Fibroblast of peridontal ligament (primary cell): Measurements from ENCODE around the gene GTF2A2.

Experiments used
- DNase-seq: peaks from one replicate; pipeline ENCODE4 v3.0.0-alpha.2; 2010; ENCODE audit errors: extremely low read depth

Gene GTF2A2

GRCh38 chr15:59605994-59606393 is 51.3 kb downstream of the GTF2A2 start:
- DNase-seq = no peak

DNA sequence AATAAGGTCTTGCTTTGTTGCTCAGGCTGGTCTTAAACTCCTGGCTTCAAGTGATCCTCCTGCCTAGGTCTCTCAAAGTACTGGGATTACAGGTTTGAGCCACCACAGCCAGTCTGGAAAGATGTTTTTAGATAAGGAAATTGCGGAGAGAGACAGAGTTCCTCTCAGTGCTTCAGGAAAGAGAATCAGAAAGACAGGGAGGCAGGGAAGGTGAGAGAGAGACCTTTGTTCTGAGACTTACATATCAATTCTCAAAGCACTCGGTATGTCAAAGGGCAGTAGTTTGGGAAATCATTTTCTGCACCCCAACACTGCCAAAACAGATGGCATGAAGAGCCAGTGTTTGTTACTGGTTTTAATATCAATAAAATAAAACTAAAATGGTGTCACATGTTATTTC is 58.9 kb downstream of the GTF2A2 start:
- no peak for DNase-seq

DNA sequence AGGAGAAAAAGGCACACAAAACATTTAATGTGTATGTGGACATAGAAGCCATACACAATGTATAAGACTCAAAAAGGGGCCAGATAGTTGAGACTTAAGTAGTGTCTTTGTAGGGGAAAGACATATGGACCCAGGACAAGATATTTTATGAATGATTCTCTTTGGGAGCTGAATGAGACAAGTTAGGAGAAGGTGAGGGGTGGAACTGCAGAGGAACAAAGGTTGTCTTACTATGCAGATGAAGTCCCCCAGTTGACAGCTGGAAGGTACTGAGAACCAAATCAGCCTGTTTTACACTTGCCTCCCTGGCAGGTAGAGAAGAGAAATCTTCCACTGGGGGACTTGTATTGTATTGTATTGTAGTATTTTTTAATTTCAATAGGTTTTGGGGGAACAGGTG is 60.7 kb downstream of the GTF2A2 start:
- DNase-seq = no peak

DNA sequence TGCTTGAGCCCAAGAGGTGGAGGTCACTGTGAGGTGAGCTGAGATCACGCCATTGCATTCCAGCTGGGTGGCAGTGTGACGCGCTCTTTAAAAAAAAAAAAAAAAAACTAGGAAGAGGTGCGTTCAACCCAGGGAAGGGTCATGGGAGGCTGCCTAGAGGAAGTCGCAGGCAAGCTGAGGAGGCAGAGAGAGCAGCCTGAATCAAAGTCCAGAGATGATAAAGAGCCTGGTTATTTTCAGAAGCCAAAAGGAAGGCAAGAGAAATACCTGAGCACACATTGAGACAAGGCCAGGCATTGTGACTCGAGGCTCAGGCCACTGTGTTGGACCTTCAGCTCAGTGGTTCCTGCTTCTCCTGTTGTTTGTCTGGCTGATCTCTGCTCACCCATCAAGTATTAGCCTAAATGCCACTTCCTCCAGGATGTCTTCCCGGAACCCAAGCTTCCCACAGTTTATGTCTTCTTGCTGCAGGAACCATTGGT is 61.8 kb downstream of the GTF2A2 start:
- no peak for DNase-seq

- no peak for DNase-seq
These were observed 62.3 kb downstream of the GTF2A2 start for GRCh38 chr15:59594991-59595390.

- DNase-seq = peak; percentile 40
These were observed 62.8 kb downstream of the GTF2A2 start for GRCh38 chr15:59594493-59594942.

DNA sequence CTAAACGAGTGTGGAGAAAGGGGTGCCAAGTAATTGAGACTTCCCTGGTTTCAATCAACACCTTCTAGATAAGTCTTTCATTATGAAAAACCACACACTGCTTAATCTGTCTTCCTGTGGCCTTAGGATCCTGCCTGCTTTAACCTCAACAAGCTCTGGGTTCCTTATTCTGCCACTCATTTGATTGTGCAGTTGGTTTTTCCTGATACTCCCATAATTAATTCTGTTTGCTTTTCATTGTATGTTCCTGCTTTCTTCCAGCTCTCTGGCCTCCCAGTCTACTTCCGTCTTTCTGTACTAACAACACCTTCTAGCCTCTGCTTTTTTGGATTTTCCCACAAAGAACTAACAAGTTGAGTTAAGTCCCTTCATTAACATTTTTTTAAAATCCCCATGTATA is 66.0 kb downstream of the GTF2A2 start:
- DNase-seq = no peak

GRCh38 chr15:59590027-59590426 is 67.3 kb downstream of the GTF2A2 start:
- no peak for DNase-seq
